Left renal pelvis (tissue), 4 donors: ENCODE data around the gene MARCKSL1. TPM values are rescaled to one million over a fixed set of nuclear protein-coding genes. Genes with fewer than 3 reads are reported as not detected.
"Not testable (repeated sequence)": the region's sequence is repeated elsewhere in the genome, so short reads cannot be mapped to it uniquely, and the experiment has no call there.

Experiments used
- DNase-seq, 4 donors: peaks; one replicate each; pipeline ENCODE4 v3.0.0-alpha.2; 2013; ENCODE audit warnings: low read depth in 4 of 4, low spot score in 3 of 4
- polyA plus RNA-seq, 4 donors: library from polyadenylated mRNA; unstranded; fragments of 120-200 nt; gene quantifications; one replicate each; pipeline ENCODE4 v1.2.1, GENCODE V29; 2013; ENCODE audit not compliant: insufficient read length in 4 of 4

MARCKSL1 gene
- polyA plus RNA-seq, 4 donors: 388 to 468 (median 433) TPM

GRCh38 chr1:32291708-32292538 is 44.1 kb downstream of the MARCKSL1 start, which contains the start of gene HDAC1:
HDAC1 (plus strand) TSS chr1:32292083; CDS start chr1:32292170, 87 bp downstream.
- peak; percentile 76 to 90 (median 88) for DNase-seq

DNA sequence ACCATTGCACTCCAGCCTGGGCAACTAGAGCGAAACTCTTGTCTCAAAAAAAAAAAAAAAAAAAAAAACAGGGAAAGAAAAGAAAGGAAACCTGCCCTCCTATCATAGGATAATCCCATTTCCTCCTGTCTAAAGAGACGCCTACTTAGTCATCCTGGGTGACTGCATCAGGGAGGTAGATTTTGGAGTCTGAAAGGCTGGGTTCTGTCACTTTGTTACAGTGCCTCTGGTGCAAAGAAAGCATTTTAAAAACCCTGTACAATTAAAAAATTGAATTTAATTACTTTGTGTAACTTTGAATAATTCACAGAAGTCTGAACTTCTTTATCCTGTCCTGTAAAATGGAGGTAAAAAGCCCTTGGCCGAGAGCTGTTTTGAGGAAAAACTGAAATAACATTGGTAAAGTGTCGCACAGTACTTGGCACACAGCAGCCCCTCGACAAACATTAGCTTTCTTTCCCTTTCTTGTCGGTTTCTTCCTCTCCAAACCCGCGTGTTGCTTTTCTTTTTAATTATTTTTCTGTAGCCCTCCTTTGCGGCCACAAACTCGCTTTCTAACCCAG is 44.8 kb downstream of the MARCKSL1 start:
- DNase-seq: no peak

DNA sequence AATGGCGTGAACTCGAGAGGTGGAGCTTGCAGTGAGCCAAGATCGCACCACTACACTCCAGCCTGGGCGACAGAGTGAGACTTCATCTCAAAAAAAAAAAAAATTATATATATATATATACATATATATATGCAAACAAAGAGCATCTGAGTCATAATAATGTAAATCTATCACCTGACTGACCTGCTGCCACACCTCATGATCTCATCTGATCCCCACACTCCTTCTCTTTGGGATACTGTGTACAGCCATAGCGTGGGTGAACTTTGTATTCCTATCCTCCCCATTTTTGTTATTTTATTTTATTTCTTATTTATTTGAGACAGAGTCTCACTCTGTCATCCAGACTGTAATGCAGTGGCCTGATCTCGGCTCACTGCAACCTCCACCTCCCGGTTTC is 46.8 kb downstream of the MARCKSL1 start:
- no peak for DNase-seq

GRCh38 chr1:32286763-32287162 is 49.3 kb downstream of the MARCKSL1 start:
- no peak for DNase-seq

GRCh38 chr1:32285658-32286057 is 50.4 kb downstream of the MARCKSL1 start:
- no peak for DNase-seq

GRCh38 chr1:32284777-32285176 is 51.3 kb downstream of the MARCKSL1 start:
- DNase-seq: not testable (repeated sequence)

Other genes with a start within 250 kb of the MARCKSL1 start
- gene KPNA6, start 228.2 kb downstream of the MARCKSL1 start, polyA plus RNA-seq: 10 to 100 TPM; 28.3 to 39.6 (median 33.9) TPM
- 10 to 100 TPM; 45.2 to 46.7 (median 45.2) TPM for gene TXLNA, start 156.6 kb downstream of the MARCKSL1 start, polyA plus RNA-seq
- 10 to 100 TPM; 21.1 to 29.0 (median 25.1) TPM for gene CCDC28B, start 135.6 kb downstream of the MARCKSL1 start, polyA plus RNA-seq
- 1 to 10 TPM; 5.6 to 9.8 (median 7.3) TPM for gene IQCC, start 130.6 kb downstream of the MARCKSL1 start, polyA plus RNA-seq
- gene DCDC2B, start 127.1 kb downstream of the MARCKSL1 start, polyA plus RNA-seq: 1 to 10 TPM in 2 of 4 donors, under 1 TPM in 2; 0.34 to 2.0 (median 0.82) TPM
- 10 to 100 TPM; 17.1 to 30.8 (median 24.2) TPM for gene TMEM234, start 113.9 kb downstream of the MARCKSL1 start, polyA plus RNA-seq
- 100 to 1,000 TPM; 155 to 187 (median 164) TPM for gene EIF3I, start 113.8 kb downstream of the MARCKSL1 start, polyA plus RNA-seq
- gene FAM167B, start 89.0 kb downstream of the MARCKSL1 start, polyA plus RNA-seq: 10 to 100 TPM in 2 of 4 donors, 1 to 10 TPM in 2; 3.8 to 12.9 (median 9.8) TPM
- gene LCK, start 85.0 kb downstream of the MARCKSL1 start, polyA plus RNA-seq: 1 to 10 TPM; 1.3 to 7.4 (median 4.5) TPM
- gene HDAC1, start 44.1 kb downstream of the MARCKSL1 start, polyA plus RNA-seq: 100 to 1,000 TPM in 3 of 4 donors, 10 to 100 TPM in 1; 77.5 to 201 (median 189) TPM
- 10 to 100 TPM in 1 of 4 donors, 1 to 10 TPM in 3; 2.5 to 11.8 (median 4.9) TPM for gene FAM229A, start 26.3 kb upstream of the MARCKSL1 start, polyA plus RNA-seq
- gene TSSK3, start 26.3 kb upstream of the MARCKSL1 start, polyA plus RNA-seq: 1 to 10 TPM; 1.5 to 6.2 (median 2.6) TPM
- 10 to 100 TPM; 57.3 to 65.8 (median 60.2) TPM for gene BSDC1, start 58.2 kb upstream of the MARCKSL1 start, polyA plus RNA-seq
- gene ZBTB8B, start 128.8 kb upstream of the MARCKSL1 start, polyA plus RNA-seq: 1 to 10 TPM in 3 of 4 donors, under 1 TPM in 1; 0.34 to 2.0 (median 1.2) TPM
- 10 to 100 TPM; 16.5 to 21.8 (median 19.5) TPM for gene ZBTB8A, start 203.2 kb upstream of the MARCKSL1 start, polyA plus RNA-seq